GM21528 (cell line): ENCODE data around the gene SMG9.
"Not testable (repeated sequence)": the region's sequence is repeated elsewhere in the genome, so short reads cannot be mapped to it uniquely, and the experiment has no call there.

Experiments used
- ATAC-seq: cut with Tn5 transposase; IDR thresholded peaks from one replicate; pipeline ENCODE4 v1.9.1; 2021; ENCODE audit warnings: mild to moderate bottlenecking, moderate library complexity; ENCODE audit not compliant: unreplicated experiment, low FRiP score

Gene SMG9

GRCh38 chr19:43697295-43697694 lies 57.5 kb downstream of the SMG9 start:
- ATAC-seq: no peak

- no peak for ATAC-seq
These were observed 58.6 kb downstream of the SMG9 start for GRCh38 chr19:43695985-43696704.

GRCh38 chr19:43694553-43694952 lies 60.2 kb downstream of the SMG9 start:
- ATAC-seq: no peak

GRCh38 chr19:43692877-43693276 lies 61.9 kb downstream of the SMG9 start:
- ATAC-seq: no peak

GRCh38 chr19:43692385-43692784 lies 62.4 kb downstream of the SMG9 start:
- no peak for ATAC-seq

- no peak for ATAC-seq
These were observed 63.0 kb downstream of the SMG9 start for GRCh38 chr19:43691755-43692154.

- no peak for ATAC-seq
These were observed 63.9 kb downstream of the SMG9 start for GRCh38 chr19:43690890-43691289.

- no peak for ATAC-seq
These were observed 64.3 kb downstream of the SMG9 start for GRCh38 chr19:43690444-43690843.

- no peak for ATAC-seq
These were observed 66.6 kb downstream of the SMG9 start for GRCh38 chr19:43688059-43688701.

GRCh38 chr19:43687660-43687997 lies 67.1 kb downstream of the SMG9 start:
- ATAC-seq: no peak

GRCh38 chr19:43684326-43684725 lies 70.4 kb downstream of the SMG9 start:
- ATAC-seq: no peak

GRCh38 chr19:43683905-43684304 lies 70.9 kb downstream of the SMG9 start:
- no peak for ATAC-seq

- ATAC-seq: no peak
These were observed 71.7 kb downstream of the SMG9 start for GRCh38 chr19:43682824-43683661.

GRCh38 chr19:43682269-43682668 lies 72.5 kb downstream of the SMG9 start:
- not testable (repeated sequence) for ATAC-seq

- ATAC-seq: no peak
These were observed 72.9 kb downstream of the SMG9 start for GRCh38 chr19:43681821-43682220.

- no peak for ATAC-seq
These were observed 76.1 kb downstream of the SMG9 start for GRCh38 chr19:43678512-43679261.
